ENCODE data around the gene STK17A. TPM values are rescaled to one million over a fixed set of nuclear protein-coding genes. Genes with fewer than 3 reads are reported as not detected.
"Not testable (repeated sequence)": the region's sequence is repeated elsewhere in the genome, so short reads cannot be mapped to it uniquely, and the experiment has no call there.

The STK17A gene
- polyA plus RNA-seq, 10 donors = 14.0 to 35.4 (median 22.9) TPM

DNA sequence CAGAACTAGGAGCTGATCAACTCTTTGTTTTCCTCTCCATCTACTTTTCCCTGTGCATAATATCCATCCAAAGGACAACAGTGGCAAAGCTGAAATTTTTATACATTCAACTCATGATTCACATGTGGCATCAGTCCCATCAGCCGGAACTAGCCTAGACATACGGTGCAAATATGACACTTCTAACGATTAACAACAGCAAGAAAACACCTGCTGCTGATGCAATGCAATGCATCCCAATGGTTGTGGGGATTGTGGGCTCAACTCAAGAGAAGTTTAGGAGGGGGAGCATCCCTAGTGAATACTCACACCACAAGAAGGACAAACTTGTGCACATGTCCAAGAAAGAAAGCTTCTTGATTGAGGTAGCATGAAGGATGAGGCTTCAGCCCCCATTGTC lies 20.5 kb upstream of the STK17A start:
- DNase-seq = no peak

DNA sequence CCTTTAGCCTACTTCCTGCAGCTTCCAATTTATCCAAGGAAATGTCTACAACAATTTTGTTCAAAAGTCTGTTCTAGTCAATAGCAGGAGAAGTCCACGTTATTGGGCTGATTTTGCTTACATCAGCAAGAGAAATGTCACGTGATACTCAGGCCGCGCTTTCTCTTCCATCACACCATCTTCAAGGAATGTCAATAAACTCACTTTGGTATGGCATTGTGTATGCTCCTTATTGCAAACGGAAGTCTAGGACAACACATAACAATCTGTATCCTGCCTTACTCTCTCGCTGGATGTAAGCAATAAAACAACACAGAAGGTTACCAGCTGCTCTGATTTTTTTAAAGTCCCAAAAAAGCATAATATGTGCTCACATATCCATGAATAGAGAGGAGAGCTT lies 17.1 kb upstream of the STK17A start:
- peak in 2 of 3 donors; percentile 12 to 18 for DNase-seq

DNA sequence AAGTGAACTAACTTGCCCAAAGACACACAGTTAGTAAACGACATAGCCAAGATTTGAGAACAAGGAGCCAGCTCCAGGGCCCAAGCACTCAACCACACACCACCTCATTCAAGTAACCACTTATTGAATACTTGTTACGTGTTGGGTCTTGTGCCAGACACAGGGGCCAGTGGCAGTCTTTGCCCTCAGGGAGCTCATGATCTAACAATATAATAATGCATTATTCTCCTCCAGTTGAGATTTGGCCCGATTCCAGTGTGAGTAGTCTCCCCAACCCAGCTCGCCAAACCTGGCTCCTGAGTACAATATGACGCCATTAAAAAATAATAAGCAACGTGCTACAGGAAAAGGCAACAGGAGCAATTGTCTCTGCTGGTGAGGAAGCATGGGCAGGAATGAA lies 14.4 kb upstream of the STK17A start:
- peak in 1 of 3 donors; percentile 14 for DNase-seq

DNA sequence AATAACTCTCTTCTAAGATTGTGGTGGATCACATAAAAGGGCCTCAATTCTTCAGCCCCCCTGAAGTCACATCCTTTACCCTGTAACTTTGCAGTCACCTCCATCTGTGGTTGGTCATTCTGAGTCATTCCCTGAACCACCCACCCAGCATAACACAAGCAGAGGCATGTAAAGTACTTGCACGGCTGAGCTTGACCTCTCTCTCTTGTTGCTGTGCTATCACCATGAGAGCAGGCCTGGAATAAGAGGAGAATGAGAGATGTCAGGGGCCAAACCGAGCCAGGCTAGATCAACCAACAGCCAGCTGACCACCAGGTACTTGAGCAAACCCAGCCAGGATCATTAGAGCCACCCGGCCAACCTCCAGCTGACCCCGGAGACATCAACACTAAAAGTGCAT lies 13.5 kb upstream of the STK17A start:
- DNase-seq = peak in 1 of 3 donors; percentile 38

DNA sequence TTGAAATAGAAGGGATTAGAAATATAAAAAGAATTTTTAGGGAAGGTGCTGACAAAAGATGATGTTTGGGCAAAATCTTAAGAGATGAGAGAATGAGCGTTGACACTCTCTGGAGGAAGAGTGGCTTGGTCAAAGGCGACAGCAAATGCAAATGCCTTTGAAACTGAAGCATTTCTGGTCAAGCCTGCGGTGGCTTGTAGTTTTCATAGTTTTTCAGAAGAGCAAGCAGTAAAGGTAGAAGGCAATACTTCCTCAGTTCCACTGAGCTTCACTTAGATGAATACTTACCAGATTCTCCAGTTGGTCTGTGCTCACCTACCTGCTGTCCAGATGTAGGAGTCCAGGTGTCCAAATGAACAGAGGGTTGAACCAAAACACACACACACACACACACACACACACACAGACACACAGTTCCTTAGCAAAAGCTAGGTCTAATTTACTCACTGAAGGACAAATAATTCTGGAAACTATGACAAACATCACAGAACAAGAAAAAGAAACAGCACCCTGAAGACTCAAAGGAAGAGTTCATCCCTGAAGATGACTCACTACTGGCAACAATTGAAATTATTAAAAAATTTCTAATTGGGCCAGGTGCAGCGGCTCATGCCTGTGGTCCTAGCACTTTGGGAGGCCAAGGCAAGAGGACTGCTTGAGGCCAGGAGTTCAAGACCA lies 12.1 kb upstream of the STK17A start:
- no peak for DNase-seq

DNA sequence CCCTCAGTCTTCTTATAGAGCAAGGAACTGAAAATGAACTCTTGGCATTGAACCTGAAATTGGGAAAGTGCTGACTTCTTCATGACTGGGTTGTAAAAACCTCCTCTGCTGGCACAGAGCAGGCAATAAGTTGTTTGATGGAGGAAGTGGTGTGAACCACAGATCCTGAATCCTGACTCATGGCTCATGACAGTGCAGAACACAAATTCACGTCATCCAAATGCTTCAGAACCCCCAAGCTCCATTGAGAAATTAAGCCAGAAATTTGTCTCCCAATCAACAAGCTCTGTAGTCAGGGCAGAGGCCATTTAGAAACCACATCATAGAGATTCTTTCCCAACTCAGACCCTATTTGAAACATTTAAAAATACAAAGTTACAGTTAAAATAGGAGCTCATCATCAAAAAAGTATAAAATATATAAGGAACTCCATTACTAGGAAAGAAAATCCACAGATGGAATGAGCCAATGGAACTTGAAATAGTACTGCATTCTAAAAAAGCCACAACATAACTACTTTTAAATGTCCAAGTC lies 10.3 kb upstream of the STK17A start:
- DNase-seq = peak; percentile 22 to 98 (median 35)

DNA sequence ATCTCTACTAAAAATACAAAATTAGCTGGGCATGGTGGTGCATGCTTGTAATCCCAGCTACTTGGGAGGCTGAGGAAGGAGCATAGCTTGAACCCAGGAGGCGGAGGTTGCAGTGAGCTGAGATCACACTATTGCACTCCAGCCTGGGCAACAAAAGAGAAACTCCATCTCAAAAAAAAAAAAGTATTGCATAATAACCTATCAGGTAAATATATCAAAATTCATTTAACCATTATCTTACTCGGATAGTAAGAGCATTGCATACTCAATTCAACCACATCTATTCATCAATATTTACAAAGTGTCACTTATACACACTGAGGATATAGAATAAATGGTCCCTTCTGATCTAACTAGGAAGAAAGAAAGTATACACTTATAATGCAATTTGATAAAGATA lies 9.1 kb upstream of the STK17A start:
- DNase-seq = not testable (repeated sequence)

DNA sequence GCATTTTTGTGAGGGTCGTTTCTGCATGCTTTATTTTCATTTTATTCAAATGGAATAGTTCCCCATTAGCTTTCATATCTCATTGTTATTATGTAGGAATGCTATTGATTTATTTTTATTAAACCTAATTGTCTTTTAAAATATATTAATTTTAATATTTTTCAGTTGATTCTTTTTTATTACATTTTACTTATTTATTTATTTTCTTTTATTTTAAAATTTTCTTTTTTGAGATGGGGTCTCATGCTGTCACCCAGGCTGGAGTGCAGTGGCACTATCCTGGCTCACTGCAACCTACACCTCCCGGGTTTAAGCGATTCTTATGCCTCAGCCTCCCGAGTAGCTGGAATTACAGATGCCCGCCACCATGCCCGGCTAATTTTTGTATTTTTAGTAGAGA lies 7.4 kb upstream of the STK17A start:
- no peak for DNase-seq

DNA sequence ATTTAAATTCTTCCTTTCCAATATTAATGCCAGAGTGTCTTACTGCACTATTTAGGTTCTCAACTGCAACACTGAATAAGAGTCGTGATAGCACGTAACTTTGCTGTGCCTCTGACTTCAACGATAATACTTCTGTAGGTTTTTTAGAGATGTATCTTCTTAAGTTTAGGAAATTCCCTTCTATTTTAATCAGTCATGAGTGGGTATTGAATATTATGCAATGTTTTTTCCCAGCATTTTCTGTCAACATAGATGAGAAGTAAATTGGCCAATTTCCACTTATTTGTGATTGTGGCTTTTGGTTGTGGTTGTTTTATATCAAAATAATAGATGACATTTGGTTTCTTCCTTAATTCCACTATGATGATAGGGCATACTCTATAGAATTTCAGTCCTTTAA lies 6.7 kb upstream of the STK17A start:
- DNase-seq = no peak

DNA sequence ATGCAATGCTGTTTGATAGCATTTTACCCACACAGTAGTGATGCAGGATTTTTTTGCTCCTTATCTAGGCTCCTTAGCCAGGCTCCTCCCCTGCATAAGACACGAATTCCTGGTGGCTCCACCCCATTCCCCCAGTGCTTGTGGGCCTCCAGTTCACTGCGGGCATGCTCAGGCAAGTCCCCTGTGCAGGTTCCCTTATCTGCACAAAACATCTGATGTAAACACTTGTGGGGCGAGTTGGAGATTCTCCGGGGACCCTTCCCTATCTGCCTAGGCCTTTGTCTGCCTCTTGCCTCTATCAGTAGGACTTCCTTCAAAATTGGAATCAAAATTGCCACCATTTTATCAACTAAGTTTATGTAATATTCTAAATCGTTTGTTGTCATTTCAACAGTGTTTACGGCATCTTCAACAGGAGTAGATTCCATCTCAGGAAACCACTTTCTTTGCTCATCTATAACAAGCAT lies 5.4 kb upstream of the STK17A start:
- DNase-seq = no peak

DNA sequence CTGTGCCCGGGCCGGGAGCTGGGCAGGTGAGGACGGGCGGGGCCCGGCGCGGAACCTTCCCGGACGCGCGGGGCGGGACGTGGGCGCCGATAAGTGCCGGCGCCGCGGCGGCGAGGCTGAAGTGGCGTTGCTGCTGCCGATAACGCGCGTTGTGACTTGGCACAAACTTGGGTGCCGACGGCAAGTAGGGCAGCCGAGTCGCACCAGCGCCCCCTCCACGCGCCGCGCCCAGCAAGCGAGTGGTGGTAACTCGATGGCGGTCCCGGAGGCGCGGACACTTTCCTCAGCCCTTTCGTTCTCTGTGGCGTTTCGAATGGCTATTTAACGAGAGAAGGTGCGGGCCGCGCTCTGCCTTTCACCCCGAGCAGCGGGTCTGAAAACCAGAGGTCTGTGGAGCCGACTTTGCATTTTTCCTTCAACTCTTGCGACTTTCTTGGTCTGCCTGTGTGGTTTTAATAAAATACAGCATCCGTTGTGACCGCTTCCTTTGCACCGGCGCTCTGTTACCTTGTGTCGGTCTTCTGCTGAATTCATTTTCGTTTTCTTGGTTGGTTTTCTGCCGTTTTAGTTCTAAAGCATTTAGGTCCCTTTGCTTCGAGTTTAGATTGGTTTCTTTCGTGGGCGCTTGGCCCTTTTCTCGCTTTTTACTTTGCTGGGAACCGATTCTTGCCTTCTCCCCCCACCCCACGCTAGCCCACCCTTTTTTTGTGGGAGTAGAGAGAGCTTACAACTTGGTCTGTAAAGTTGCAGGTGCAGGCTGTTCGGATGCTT lies 701 bp downstream of the STK17A start:
- DNase-seq = peak; percentile 41 to 86 (median 58)

DNA sequence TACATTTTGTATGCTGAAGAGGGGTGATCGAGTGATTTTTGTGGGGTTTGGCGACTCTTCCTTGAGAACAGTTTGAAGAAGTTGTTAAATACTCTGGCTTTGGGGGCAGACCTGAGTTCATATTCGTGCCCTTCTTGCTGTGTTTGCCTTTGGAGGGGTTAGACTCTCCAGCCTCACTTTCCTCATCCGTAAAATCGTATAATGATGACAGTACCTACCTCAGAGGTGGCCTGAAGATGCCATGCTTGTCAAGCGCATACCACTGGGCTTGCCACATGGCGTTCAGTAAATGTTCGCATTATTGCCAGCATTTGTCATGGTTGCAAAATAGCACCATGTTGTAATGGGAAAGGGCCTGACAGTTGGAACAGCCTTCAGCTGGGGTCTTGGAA lies 1.3 kb downstream of the STK17A start:
- DNase-seq = peak; percentile 22 to 36 (median 29)

DNA sequence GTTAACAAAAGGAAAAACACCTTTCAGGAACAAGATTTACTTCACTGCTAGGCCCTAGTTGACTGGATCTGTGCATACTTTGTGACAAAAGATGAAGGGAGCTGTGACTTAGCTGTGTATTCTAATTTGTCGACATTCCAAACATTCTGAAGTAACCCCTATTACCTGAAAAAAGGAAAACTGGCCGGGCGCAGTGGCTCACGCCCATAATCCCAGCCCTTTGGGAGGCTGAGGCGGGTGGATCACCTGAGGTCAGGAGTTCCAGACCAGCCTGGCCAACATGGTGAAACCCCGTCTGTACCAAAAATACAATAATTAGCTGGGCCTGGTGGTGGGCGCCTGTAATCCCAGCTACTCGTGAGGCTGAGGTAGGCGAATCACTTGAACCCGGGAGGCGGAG lies 1.8 kb downstream of the STK17A start:
- not testable (repeated sequence) for DNase-seq

DNA sequence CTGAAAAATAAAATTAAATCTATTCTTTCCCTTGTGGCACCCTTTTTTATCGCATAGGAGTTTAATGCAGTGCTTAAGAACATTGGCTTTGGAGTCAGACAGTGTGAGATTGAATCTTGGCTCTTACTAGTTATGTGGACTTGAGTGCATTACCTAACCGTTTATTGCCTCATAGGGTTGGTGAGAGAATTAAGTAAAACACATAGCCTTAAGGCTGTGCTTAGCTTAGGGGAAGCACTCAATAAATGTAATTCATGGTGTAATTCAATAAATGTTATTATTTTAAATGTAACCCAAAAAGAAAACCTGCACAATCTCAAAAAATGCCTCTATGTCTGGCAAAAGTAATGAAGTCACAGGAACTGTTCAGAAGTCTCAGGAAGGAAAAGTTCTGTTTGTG lies 2.7 kb downstream of the STK17A start:
- no peak for DNase-seq

DNA sequence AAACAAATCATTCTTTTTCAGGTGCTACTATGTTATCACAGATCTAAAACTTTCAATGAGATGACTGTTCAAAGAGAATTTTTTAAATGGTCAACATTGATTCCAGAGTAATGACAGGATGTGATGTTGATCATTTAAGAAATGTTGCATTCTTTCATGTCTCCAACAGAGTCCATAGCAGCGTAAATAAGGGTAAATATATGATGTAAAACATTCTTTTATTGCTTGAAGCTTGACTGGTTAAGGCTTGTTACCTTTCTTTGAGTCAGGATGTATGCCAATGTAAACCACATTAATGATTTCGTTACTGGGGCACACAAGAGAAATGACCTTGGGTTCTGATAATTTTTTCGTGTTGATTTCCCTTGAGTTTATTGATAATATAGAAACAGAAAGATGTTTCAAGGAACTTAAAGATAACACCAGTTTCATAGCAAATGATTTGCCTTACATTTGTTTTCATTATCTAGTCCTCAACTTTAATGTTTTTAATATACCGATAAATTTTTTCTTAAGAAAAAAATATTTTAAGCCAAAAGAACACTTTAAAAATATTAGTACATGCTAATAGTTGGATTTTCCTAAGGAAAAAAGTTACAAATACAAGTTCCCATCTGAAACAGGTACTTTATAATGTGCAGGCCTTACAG lies 3.5 kb downstream of the STK17A start:
- DNase-seq = no peak

DNA sequence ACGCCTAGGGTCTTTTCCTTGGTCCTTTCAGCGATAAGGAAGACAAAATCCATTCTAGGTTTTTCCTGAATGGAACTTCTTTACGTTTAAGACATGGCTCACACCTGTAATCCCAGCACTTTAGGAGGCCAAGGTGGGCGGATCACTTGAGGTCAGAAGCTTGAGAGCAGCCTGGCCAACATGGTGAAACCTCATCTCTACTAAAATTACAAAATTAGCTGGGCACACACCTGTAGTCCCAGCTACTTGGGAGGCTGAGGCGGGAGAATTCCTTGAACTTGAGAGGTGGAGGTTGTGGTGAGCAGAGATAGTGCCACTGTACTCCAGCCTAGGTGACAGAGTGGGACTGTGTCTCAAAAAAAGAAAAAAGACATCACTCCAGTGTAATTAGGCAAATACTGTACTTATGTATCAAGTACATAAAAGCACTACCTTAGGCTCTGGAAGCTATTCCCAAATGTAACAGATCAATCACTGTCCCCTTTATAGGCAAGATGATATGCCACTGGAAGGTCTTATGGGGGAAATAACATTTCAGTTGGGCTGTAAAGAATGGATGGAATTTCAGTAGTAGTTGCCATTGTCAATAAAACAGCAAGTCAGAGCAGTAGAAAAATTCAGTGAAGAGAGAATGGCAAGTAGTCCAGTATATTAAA lies 5.7 kb downstream of the STK17A start:
- no peak for DNase-seq

DNA sequence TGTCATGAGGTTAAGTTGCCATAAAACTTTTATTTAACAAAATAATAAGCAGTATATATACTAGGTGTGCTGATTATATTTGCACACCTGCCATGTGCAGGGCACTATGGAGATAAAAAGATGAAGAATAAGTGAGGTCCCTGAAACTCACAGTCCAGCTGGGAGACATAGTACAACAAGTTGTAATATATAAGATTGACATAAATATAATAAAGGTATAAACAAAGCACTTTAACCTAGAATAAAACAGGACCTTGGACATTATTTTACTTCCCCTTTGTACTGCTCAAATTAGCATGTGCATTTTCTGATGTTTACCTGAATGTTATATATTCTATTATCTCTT lies 6.2 kb downstream of the STK17A start:
- DNase-seq = no peak

DNA sequence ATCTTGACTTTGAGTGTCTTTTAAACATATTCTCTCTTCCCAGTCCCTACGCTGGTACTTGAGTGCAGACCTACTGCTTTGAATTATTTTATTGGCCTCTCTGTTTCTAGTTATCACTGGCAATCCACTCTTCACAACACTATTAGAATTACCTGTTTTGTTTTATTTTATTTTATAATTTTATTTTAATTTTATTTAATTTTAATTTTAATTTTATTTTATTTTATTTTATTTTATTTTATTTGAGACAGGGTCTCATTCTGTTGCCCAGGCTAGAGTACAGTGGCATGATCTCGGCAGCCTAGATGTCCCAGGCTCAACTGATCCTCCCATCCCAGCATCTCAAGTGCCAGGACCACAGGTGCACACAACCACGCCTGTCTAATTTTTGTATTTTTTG lies 6.8 kb downstream of the STK17A start:
- no peak for DNase-seq

DNA sequence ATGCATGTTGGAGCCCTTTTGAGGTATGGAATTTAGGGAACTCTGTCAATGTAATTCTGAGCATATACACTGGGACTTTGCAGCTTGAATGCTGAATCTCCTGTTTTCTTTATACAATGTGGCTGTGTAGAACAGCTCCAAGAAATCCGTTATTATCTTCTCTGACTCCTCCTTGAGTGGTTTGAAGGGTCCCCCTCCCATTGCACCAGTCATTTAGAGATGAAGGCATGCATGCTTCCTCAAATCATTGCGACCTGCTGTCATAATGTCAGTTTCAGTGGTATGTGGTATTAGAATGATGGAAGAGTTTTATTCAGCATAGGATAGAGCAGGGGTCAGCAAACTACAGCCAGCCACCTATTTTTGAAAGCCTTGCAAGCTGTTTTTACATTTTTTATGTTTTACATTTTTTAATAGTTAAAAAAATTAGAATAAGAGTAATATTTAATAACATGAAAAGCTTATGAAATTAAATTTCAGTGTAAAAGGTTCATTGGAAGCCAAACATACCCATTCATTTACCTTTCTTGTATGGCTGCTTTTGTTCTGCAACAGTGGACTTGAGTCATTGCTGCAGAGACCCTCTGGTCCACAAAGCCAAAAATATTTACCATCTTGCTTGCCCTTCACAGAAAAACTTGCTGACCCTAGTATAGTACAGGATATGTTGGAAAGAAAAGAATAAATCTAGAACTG lies 8.1 kb downstream of the STK17A start:
- no peak for DNase-seq

DNA sequence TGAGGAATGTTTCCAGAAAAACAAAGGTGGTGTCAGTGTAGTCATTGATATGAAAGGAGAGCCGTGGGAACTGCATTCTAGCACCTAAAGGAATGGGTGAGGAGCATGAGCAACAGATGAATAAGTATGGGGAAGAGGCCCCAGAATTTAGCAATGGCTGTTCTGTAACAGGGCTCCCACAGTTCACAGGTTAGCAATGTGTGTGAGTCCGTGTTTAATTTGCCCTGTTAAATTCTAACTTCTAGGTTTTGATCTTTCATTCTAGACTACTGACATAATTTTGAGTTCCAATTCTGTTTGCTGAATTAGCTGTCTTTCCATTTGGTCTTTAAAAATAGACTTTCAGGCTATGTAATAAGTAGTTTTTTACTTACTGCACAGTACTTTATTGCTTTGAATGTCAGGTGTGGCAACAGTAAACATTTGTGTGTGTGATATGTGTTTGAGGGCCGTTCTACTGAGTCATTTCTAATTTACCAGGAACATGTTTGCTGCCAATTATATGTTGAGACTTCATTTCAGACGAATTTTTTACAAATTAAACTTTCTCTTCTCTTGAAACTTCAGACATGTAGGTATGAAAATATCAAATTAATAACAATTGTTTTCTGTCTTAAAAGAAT lies 8.8 kb downstream of the STK17A start:
- no peak for DNase-seq

DNA sequence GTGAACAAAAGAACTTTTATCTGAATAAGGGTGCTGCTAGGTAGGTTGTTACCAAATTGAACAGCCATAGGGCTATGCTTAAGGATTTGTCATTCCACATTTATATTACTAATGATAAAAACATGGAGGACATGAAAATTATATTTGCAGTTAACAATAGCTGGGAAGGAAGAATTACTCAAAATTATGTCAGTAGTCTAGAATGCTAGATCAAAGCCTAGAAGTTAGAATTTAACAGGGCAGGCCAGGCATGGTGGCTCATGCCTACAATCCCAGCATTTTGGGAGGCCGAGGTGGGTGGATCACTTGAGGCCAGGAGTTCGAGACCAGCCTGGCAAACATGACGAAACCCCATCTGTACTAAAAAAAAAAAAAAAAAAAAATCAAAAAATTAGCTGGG lies 9.4 kb downstream of the STK17A start:
- no peak for DNase-seq

Measured in muscle of back (tissue), 11 donors.